ENCODE results near the gene PBX3. TPM values are rescaled to one million over a fixed set of nuclear protein-coding genes. Genes with fewer than 3 reads are reported as not detected.

PBX3 gene
- total and polyA plus RNA-seq, 2 of the 13 experiments (the other 11 are each of a cell fraction or from before 2014, with no cell fraction given), result 6.0 to 11.2 TPM

DNA sequence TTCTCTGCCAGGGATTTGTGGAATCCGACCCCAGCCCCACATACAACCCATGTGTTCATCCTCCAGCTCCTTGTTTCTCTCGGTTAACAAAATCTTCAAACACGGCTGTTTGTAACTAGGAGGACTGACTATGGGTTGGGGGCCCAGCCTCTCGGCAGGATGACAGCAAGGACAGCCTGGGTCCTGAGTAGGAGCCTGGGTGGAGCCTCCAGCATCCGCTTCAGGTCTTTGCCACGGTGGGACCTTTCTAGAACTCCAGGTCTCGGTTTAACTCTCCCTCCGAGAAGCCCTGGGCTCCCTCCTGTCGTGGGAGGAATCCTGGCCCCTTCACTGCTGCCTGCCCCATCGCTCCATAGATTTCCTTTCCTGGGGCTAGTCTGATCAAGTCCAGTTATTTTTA is 248.5 kb downstream of the PBX3 start:
- Histone ChIP-seq H3K9me3 (ENCODE audit: low read length) (no peaks in the 10 kb centered on the region), H3K79me2 (ENCODE audit: insufficient read depth, low read length) (no peaks in the 10 kb centered on the region), H3K4me2 (ENCODE audit: low read depth, low read length) (no peak overlapping the region), H3K36me3 (replicated peaks in 1 of 2; ENCODE audit: control insufficient read depth in 1 of 2, insufficient read depth in 2 of 2, low read length in 2 of 2) (no peaks in the 10 kb centered on the region), H3K27ac (ENCODE audit: extremely low read length, insufficient read depth, low read length) (no peak overlapping the region), H3K27me3 (ENCODE audit: control insufficient read depth in 1 of 2, insufficient read depth in 2 of 2, low read length in 2 of 2) (peaks cover 4 to 42% of the 10 kb centered on the region in 2 experiments; a peak in 3 of 5 replicates), H3K4me1 (ENCODE audit: insufficient read depth, low read length) (no peaks in the 10 kb centered on the region), H2AFZ (ENCODE audit: low read length) (no peak overlapping the region), H4K20me1 (ENCODE audit: insufficient read depth, low read length) (no peaks in the 10 kb centered on the region), H3K9ac (ENCODE audit: insufficient read depth, low read depth, low read length) (no peak overlapping the region), H3K4me3 (replicated peaks in 1 of 3; ENCODE audit: insufficient read depth in 1 of 3, low read depth in 2 of 3, low read length in 3 of 3) (no peak overlapping the region)
- POLR2A ChIA-PET, result no interaction called here
- FAIRE-seq (no peak), DNase-seq (ENCODE audit: low spot score) (no peak), ATAC-seq (no peak)
- BruUV-seq (replicated peaks), result no TSS peak
- intact Hi-C loops (cut with micrococcal nuclease; ENCODE audit: unreplicated experiment) (no loop called here), in situ Hi-C loops (cut with HindIII; ENCODE audit: extremely low pct_ligation_motif_present, low pct_unique_long_range_greater_than_20kb) (no loop called here)
- TF ChIP-seq NKX3-1 (CRISPR knock-in tag; IDR thresholded peaks at IDR 0.05) (no peak), CCAR2 (optimal IDR thresholded peaks at IDR 0.05; ENCODE audit: low read depth, low read length) (no peak), IRX3 (CRISPR knock-in tag; IDR thresholded peaks at IDR 0.05; ENCODE audit: borderline replicate concordance, low read depth) (no peak), SUZ12 (IDR thresholded peaks at IDR 0.05; ENCODE audit: low read depth, low read length) (no peak), ZNF816 (CRISPR knock-in tag; IDR thresholded peaks at IDR 0.05; ENCODE audit: borderline replicate concordance) (no peak)
- 49% methylated on average over 6 of the region's 10 CpGs for WGBS (ENCODE audit: low lambda C conversion rate)
- CTCF ChIA-PET (ENCODE audit: low intra/inter-chr PET ratio, low total read pairs), result no interaction called here

DNA sequence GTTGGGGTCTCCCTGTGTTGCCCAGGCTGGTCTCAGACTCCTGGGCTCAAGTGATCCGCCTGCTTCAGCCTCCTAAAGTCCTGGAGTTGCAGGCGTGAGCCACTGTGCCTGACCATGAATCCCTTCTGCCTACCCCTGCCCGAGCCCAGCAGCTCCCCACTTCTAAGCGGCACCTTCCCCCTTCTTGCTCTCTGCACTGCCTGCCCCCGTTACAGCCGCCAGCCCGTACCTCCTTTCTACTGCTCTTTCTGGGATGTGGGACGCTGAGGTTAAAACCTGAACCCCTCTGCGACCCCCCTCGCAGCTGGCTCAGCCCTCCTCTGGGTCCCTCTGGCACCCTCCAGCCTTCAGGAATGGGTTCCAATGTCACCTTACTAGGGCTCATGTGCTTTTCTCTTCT is 249.6 kb downstream of the PBX3 start:
- Histone ChIP-seq H3K4me1 (ENCODE audit: insufficient read depth, low read length) (no peaks in the 10 kb centered on the region), H2AFZ (ENCODE audit: low read length) (no peak overlapping the region), H3K36me3 (replicated peaks in 1 of 2; ENCODE audit: control insufficient read depth in 1 of 2, insufficient read depth in 2 of 2, low read length in 2 of 2) (no peaks in the 10 kb centered on the region), H3K9me3 (ENCODE audit: low read length) (no peaks in the 10 kb centered on the region), H4K20me1 (ENCODE audit: insufficient read depth, low read length) (no peaks in the 10 kb centered on the region), H3K27me3 (ENCODE audit: control insufficient read depth in 1 of 2, insufficient read depth in 2 of 2, low read length in 2 of 2) (peaks cover 4 to 49% of the 10 kb centered on the region in 2 experiments; a peak in 3 of 5 replicates), H3K27ac (ENCODE audit: extremely low read length, insufficient read depth, low read length) (no peak overlapping the region), H3K4me2 (ENCODE audit: low read depth, low read length) (no peak overlapping the region), H3K4me3 (replicated peaks in 1 of 3; ENCODE audit: insufficient read depth in 1 of 3, low read depth in 2 of 3, low read length in 3 of 3) (no peak overlapping the region), H3K9ac (ENCODE audit: insufficient read depth, low read depth, low read length) (no peak overlapping the region), H3K79me2 (ENCODE audit: insufficient read depth, low read length) (no peaks in the 10 kb centered on the region)
- ChIA-PET CTCF (ENCODE audit: low intra/inter-chr PET ratio, low total read pairs) (no interaction called here), POLR2A (no interaction called here)
- 46% methylated on average over 8 of the region's 10 CpGs for WGBS (ENCODE audit: low lambda C conversion rate)
- BruUV-seq (replicated peaks), result no TSS peak
- in situ Hi-C loops (cut with HindIII; ENCODE audit: extremely low pct_ligation_motif_present, low pct_unique_long_range_greater_than_20kb), result no loop called here
- TF ChIP-seq, protein P1, sequence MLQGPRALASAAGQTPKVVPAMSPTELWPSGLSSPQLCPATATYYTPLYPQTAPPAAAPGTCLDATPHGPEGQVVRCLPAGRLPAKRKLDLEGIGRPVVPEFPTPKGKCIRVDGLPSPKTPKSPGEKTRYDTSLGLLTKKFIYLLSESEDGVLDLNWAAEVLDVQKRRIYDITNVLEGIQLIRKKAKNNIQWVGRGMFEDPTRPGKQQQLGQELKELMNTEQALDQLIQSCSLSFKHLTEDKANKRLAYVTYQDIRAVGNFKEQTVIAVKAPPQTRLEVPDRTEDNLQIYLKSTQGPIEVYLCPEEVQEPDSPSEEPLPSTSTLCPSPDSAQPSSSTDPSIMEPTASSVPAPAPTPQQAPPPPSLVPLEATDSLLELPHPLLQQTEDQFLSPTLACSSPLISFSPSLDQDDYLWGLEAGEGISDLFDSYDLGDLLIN (CRISPR knock-in tag; IDR thresholded peaks at IDR 0.05; ENCODE audit: borderline replicate concordance), result no peak
- TF ChIP-seq ZNF556 (CRISPR knock-in tag; IDR thresholded peaks at IDR 0.05; ENCODE audit: borderline replicate concordance) (no peak), ERF (CRISPR knock-in tag; IDR thresholded peaks at IDR 0.05) (no peak), ZNF446 (CRISPR knock-in tag; IDR thresholded peaks at IDR 0.05) (no peak), ZNF782 (CRISPR knock-in tag; IDR thresholded peaks at IDR 0.05; ENCODE audit: borderline replicate concordance) (no peak), NR2F1 (CRISPR knock-in tag; IDR thresholded peaks at IDR 0.05) (no peak)
- TF ChIP-seq, protein P2, sequence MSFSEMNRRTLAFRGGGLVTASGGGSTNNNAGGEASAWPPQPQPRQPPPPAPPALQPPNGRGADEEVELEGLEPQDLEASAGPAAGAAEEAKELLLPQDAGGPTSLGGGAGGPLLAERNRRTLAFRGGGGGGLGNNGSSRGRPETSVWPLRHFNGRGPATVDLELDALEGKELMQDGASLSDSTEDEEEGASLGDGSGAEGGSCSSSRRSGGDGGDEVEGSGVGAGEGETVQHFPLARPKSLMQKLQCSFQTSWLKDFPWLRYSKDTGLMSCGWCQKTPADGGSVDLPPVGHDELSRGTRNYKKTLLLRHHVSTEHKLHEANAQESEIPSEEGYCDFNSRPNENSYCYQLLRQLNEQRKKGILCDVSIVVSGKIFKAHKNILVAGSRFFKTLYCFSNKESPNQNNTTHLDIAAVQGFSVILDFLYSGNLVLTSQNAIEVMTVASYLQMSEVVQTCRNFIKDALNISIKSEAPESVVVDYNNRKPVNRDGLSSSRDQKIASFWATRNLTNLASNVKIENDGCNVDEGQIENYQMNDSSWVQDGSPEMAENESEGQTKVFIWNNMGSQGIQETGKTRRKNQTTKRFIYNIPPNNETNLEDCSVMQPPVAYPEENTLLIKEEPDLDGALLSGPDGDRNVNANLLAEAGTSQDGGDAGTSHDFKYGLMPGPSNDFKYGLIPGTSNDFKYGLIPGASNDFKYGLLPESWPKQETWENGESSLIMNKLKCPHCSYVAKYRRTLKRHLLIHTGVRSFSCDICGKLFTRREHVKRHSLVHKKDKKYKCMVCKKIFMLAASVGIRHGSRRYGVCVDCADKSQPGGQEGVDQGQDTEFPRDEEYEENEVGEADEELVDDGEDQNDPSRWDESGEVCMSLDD (CRISPR knock-in tag; IDR thresholded peaks at IDR 0.05; ENCODE audit: borderline replicate concordance), result no peak
- FAIRE-seq, result no peak
- intact Hi-C loops (cut with micrococcal nuclease; ENCODE audit: unreplicated experiment), result no loop called here
- DNase-seq (ENCODE audit: low spot score), result no peak
- ATAC-seq, result no peak

All from HepG2 (cell line).